MM.1S (cell line): ENCODE data around the gene NFKBIZ.

Experiments used
- DNase-seq: peaks from one replicate; pipeline ENCODE4 v3.0.0-alpha.2; 2015
- H2AFZ ChIP-seq: fragments of 300-600 bp; sonication (generic); 2 replicates; pipeline ENCODE4 v1.6.0; 2016; ENCODE audit warnings: antibody characterized with exemption, low read length
- H3F3A ChIP-seq: fragments of 300-600 bp; sonication (generic); 2 replicates; pipeline ENCODE4 v1.6.1; 2016; ENCODE audit warnings: mild to moderate bottlenecking, antibody characterized with exemption, low read length, moderate library complexity, mixed read lengths; ENCODE audit not compliant: insufficient read depth
- H3K27ac ChIP-seq: fragments of 300-600 bp; sonication (generic); 2 replicates; pipeline ENCODE4 v1.5.1; 2016; ENCODE audit warnings: mild to moderate bottlenecking, low read length
- H3K27me3 ChIP-seq: fragments of 300-600 bp; sonication (generic); replicated peaks from 2 replicates; pipeline ENCODE4 v1.6.0; 2016; ENCODE audit warnings: low read length; ENCODE audit not compliant: insufficient read depth
- H3K36me3 ChIP-seq: fragments of 300-600 bp; sonication (generic); replicated peaks from 2 replicates; pipeline ENCODE4 v1.6.1; 2016; ENCODE audit warnings: mild to moderate bottlenecking, low read length, mixed read lengths; ENCODE audit not compliant: insufficient read depth
- H3K4me1 ChIP-seq: fragments of 300-600 bp; sonication (generic); 2 replicates; pipeline ENCODE4 v1.6.1; 2016; ENCODE audit warnings: low read length, mixed read lengths
- H3K4me2 ChIP-seq: fragments of 300-600 bp; sonication (generic); 2 replicates; pipeline ENCODE4 v1.6.0; 2016; ENCODE audit warnings: low read depth, low read length
- H3K4me3 ChIP-seq: fragments of 300-600 bp; sonication (generic); 2 replicates; pipeline ENCODE4 v1.5.1; 2016; ENCODE audit warnings: low read length, mixed read lengths
- H3K79me2 ChIP-seq: fragments of 300-600 bp; sonication (generic); 2 replicates; pipeline ENCODE4 v1.6.1; 2016; ENCODE audit warnings: mixed run types, low read length, mixed read lengths
- H3K9ac ChIP-seq: fragments of 300-600 bp; sonication (generic); 2 replicates; pipeline ENCODE4 v1.6.1; 2016; ENCODE audit warnings: low read length, mixed read lengths
- H3K9me2 ChIP-seq: fragments of 300-600 bp; sonication (generic); replicated peaks from 2 replicates; pipeline ENCODE4 v1.6.1; 2016; ENCODE audit warnings: mild to moderate bottlenecking, low read length, mixed read lengths; ENCODE audit not compliant: insufficient read depth
- H3K9me3 ChIP-seq: fragments of 300-600 bp; sonication (generic); replicated peaks from 2 replicates; pipeline ENCODE4 v1.6.1; 2016; ENCODE audit warnings: mild to moderate bottlenecking, low read length, mixed read lengths; ENCODE audit not compliant: insufficient read depth
- H4K20me1 ChIP-seq: fragments of 300-600 bp; sonication (generic); 2 replicates; pipeline ENCODE4 v1.6.1; 2016; ENCODE audit warnings: mild to moderate bottlenecking, low read length, moderate library complexity, mixed read lengths; ENCODE audit not compliant: insufficient read depth
- EZH2 ChIP-seq: fragments of 300-600 bp; sonication (generic); optimal IDR thresholded peaks from 2 replicates; pipeline ENCODE3; 2017; ENCODE audit warnings: low read depth, mild to moderate bottlenecking, antibody characterized with exemption, low read length, mixed read lengths
- EZH2phosphoT487 ChIP-seq: fragments of 300-600 bp; sonication (generic); IDR thresholded peaks from 2 replicates; pipeline ENCODE4 v1.6.1; 2018; ENCODE audit warnings: antibody characterized with exemption, low read length
- TF ChIP-seq, protein P1 (sequence below): fragments of 300-600 bp; sonication (generic); IDR thresholded peaks from 2 replicates; pipeline ENCODE4 v1.5.1; 2016; ENCODE audit warnings: antibody characterized with exemption, low read length, mixed read lengths

The NFKBIZ gene

GRCh38 chr3:101836160-101836559, 13.2 kb upstream of the NFKBIZ start:
- Histone ChIP-seq H3K9me2 (no peaks in the 10 kb centered on the region), H3K79me2 (no peaks in the 10 kb centered on the region), H3K27ac (no peak overlapping the region), H3K4me1 (peaks cover 18% of the 10 kb centered on the region), H3K4me3 (no peak overlapping the region), H3K9me3 (no peaks in the 10 kb centered on the region), H3K36me3 (no peaks in the 10 kb centered on the region), H2AFZ (no peak overlapping the region), H3F3A (no peaks in the 10 kb centered on the region), H3K4me2 (no peak overlapping the region), H3K9ac (no peak overlapping the region), H3K27me3 (no peaks in the 10 kb centered on the region), H4K20me1 (no peaks in the 10 kb centered on the region)
- TF ChIP-seq EZH2phosphoT487 = no peak
- no peak for DNase-seq

- no peak for DNase-seq
- H3K27ac ChIP-seq = no peak overlapping the region
These were observed 12.4 kb upstream of the NFKBIZ start for GRCh38 chr3:101836652-101837598.

GRCh38 chr3:101838691-101839090, 10.6 kb upstream of the NFKBIZ start:
- H2AFZ ChIP-seq = no peak overlapping the region
- H3K79me2 ChIP-seq = no peaks in the 10 kb centered on the region
- no peak for DNase-seq

More at GRCh38 chr3:101836652-101837598, 12.4 kb upstream of the NFKBIZ start:
- H3K36me3 ChIP-seq = no peaks in the 10 kb centered on the region
- TF ChIP-seq EZH2phosphoT487 (no peak), EZH2 (no peak)
- TF ChIP-seq, protein P1, sequence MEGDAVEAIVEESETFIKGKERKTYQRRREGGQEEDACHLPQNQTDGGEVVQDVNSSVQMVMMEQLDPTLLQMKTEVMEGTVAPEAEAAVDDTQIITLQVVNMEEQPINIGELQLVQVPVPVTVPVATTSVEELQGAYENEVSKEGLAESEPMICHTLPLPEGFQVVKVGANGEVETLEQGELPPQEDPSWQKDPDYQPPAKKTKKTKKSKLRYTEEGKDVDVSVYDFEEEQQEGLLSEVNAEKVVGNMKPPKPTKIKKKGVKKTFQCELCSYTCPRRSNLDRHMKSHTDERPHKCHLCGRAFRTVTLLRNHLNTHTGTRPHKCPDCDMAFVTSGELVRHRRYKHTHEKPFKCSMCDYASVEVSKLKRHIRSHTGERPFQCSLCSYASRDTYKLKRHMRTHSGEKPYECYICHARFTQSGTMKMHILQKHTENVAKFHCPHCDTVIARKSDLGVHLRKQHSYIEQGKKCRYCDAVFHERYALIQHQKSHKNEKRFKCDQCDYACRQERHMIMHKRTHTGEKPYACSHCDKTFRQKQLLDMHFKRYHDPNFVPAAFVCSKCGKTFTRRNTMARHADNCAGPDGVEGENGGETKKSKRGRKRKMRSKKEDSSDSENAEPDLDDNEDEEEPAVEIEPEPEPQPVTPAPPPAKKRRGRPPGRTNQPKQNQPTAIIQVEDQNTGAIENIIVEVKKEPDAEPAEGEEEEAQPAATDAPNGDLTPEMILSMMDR = no peak
- no peaks in the 10 kb centered on the region for H3K9me3 ChIP-seq
- no peaks in the 10 kb centered on the region for H3K79me2 ChIP-seq
- no peaks in the 10 kb centered on the region for H3K9me2 ChIP-seq
- H3F3A ChIP-seq = no peaks in the 10 kb centered on the region
- H3K27me3 ChIP-seq = no peaks in the 10 kb centered on the region
- H3K4me2 ChIP-seq = no peak overlapping the region
- no peak overlapping the region for H3K4me3 ChIP-seq
- peaks cover 18% of the 10 kb centered on the region for H3K4me1 ChIP-seq
- no peak overlapping the region for H3K9ac ChIP-seq
- no peaks in the 10 kb centered on the region for H4K20me1 ChIP-seq
- no peak overlapping the region for H2AFZ ChIP-seq

More at GRCh38 chr3:101838691-101839090, 10.6 kb upstream of the NFKBIZ start:
- no peaks in the 10 kb centered on the region for H3K36me3 ChIP-seq
- H3K9me3 ChIP-seq = no peaks in the 10 kb centered on the region
- H3K4me3 ChIP-seq = no peak overlapping the region
- no peaks in the 10 kb centered on the region for H3K27me3 ChIP-seq
- H3K4me2 ChIP-seq = no peak overlapping the region
- no peaks in the 10 kb centered on the region for H4K20me1 ChIP-seq
- H3K9me2 ChIP-seq = no peaks in the 10 kb centered on the region
- H3K4me1 ChIP-seq = peaks cover 6% of the 10 kb centered on the region
- no peaks in the 10 kb centered on the region for H3F3A ChIP-seq
- TF ChIP-seq EZH2 (no peak), EZH2phosphoT487 (no peak)
- TF ChIP-seq, protein P1 = no peak
- no peak overlapping the region for H3K27ac ChIP-seq
- no peak overlapping the region for H3K9ac ChIP-seq
